Glutamatergic neuron (in vitro differentiated cells): ENCODE results near the gene KRTAP10-8. TPM values are rescaled to one million over a fixed set of nuclear protein-coding genes. Genes with fewer than 3 reads are reported as not detected.

Source experiments
- DNase-seq: peaks from one replicate; pipeline ENCODE4 v3.0.0; 2022
- H3K27ac Mint-ChIP-seq: one replicate; pipeline ENCODE4 v1.8.0; 2020; ENCODE audit warnings: mild to moderate bottlenecking, mixed read lengths, inconsistent platforms; ENCODE audit not compliant: unreplicated experiment
- H3K27me3 Mint-ChIP-seq: one replicate; pipeline ENCODE4 v1.8.0; 2020; ENCODE audit warnings: mild to moderate bottlenecking, moderate library complexity, mixed read lengths, inconsistent platforms; ENCODE audit not compliant: unreplicated experiment
- H3K36me3 Mint-ChIP-seq: one replicate; pipeline ENCODE4 v1.8.0; 2020; ENCODE audit warnings: mild to moderate bottlenecking, mixed read lengths, inconsistent platforms; ENCODE audit not compliant: unreplicated experiment
- H3K4me1 Mint-ChIP-seq: one replicate; pipeline ENCODE4 v1.8.0; 2020; ENCODE audit warnings: mild to moderate bottlenecking, low read depth, mixed read lengths, inconsistent platforms; ENCODE audit not compliant: unreplicated experiment
- H3K4me3 Mint-ChIP-seq: one replicate; pipeline ENCODE4 v1.8.0; 2020; ENCODE audit warnings: mild to moderate bottlenecking, mixed read lengths, inconsistent platforms; ENCODE audit not compliant: unreplicated experiment
- H3K9me3 Mint-ChIP-seq: one replicate; pipeline ENCODE4 v1.8.0; 2020; ENCODE audit warnings: mild to moderate bottlenecking, moderate library complexity, mixed read lengths, inconsistent platforms; ENCODE audit not compliant: unreplicated experiment
- total RNA-seq: library from RNA; stranded (reverse); fragmentation: NEBNext Ultra II Directional; extraction: Animal tissue kit (Norgen Biotek cat#: 25700); gene quantifications from one replicate; pipeline ENCODE4 v1.2.1, GENCODE V29; 2021; ENCODE audit not compliant: unreplicated experiment
- TF ChIP-seq, protein P1 (sequence below): fragments of 200-600 bp; sonication (generic); IDR thresholded peaks from one replicate; pipeline ENCODE4 v1.5.0; 2021; ENCODE audit not compliant: partially characterized antibody, unreplicated experiment

Gene KRTAP10-8
- total RNA-seq, 1 donor from 2014 or later = not detected

DNA sequence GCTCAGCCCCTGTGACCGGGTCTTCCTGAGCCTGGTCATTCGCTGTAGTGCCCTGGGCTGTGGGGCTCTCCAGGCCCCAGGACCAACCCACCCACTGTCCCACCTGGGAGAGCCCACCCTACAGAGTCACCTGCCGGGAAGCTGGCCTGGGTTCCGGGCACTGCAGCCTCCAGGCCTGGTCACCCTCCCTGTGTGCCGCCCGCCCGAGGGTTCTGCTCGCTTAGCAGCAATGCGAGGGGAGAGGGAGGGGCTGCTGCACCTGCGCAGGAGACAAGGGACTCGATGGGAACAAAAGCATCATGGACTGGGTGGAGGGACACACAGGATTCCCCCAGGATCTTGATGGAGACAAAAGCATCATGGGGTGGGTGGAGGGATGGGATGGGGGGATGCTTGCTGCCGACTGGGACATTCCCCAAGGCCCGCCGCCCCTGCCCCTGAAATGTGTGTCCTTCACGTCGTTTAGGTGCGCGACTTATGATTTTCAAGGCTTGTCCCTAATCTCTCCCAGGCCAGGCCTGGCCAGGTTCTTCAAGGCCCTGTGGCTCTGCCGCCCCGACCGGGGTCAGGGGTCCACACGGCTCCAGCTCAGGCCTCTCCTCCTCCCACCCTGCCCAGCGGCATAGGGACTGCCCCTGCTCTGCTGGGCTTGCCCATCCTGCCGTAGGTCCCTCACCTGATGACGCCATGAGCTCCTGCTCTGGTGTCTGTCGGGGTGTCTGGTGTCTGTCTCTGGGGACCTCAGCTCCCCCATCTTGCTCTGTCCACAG is 1.7 kb downstream of the KRTAP10-8 start:
- peaks cover 28% of the 10 kb centered on the region for H3K36me3 Mint-ChIP-seq
- TF ChIP-seq, protein P1, sequence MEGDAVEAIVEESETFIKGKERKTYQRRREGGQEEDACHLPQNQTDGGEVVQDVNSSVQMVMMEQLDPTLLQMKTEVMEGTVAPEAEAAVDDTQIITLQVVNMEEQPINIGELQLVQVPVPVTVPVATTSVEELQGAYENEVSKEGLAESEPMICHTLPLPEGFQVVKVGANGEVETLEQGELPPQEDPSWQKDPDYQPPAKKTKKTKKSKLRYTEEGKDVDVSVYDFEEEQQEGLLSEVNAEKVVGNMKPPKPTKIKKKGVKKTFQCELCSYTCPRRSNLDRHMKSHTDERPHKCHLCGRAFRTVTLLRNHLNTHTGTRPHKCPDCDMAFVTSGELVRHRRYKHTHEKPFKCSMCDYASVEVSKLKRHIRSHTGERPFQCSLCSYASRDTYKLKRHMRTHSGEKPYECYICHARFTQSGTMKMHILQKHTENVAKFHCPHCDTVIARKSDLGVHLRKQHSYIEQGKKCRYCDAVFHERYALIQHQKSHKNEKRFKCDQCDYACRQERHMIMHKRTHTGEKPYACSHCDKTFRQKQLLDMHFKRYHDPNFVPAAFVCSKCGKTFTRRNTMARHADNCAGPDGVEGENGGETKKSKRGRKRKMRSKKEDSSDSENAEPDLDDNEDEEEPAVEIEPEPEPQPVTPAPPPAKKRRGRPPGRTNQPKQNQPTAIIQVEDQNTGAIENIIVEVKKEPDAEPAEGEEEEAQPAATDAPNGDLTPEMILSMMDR = no peak

DNA sequence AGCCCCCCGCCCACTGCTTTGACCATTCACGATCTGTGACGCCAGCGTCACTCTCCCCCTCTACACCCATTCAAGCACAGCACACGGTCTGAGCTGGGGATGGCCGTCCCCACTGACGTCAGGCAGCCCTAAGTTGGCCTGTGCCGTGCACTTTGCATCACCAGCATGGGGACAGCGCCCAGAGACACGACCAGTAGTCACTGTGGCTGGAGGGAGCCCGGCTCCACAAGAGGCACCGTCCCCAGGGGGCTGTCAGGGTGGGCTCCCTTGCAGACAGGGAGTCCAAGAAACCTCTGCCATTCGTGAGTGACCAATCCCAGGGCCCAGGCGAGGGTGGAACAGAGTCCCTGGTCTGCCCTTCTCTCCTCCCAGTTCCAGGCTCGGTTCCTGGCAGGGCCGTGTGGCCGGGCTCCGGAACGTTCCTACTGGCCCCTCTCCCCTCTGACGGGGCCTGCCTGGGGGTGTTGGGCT is 2.3 kb downstream of the KRTAP10-8 start:
- no peak overlapping the region for H3K27ac Mint-ChIP-seq
- TF ChIP-seq, protein P1 = no peak
- H3K36me3 Mint-ChIP-seq = peaks cover 24% of the 10 kb centered on the region
- peaks cover 18% of the 10 kb centered on the region for H3K9me3 Mint-ChIP-seq
- DNase-seq = no peak
- no peak overlapping the region for H3K4me3 Mint-ChIP-seq
- peaks cover 10% of the 10 kb centered on the region for H3K4me1 Mint-ChIP-seq
- H3K27me3 Mint-ChIP-seq = peaks cover 9% of the 10 kb centered on the region

More for the DNA sequence above, 1.7 kb downstream of the KRTAP10-8 start:
- peaks cover 10% of the 10 kb centered on the region for H3K4me1 Mint-ChIP-seq
- no peak overlapping the region for H3K4me3 Mint-ChIP-seq
- peaks cover 18% of the 10 kb centered on the region for H3K9me3 Mint-ChIP-seq
- H3K27me3 Mint-ChIP-seq = peaks cover 9% of the 10 kb centered on the region
- no peak for DNase-seq
- no peak overlapping the region for H3K27ac Mint-ChIP-seq

DNA sequence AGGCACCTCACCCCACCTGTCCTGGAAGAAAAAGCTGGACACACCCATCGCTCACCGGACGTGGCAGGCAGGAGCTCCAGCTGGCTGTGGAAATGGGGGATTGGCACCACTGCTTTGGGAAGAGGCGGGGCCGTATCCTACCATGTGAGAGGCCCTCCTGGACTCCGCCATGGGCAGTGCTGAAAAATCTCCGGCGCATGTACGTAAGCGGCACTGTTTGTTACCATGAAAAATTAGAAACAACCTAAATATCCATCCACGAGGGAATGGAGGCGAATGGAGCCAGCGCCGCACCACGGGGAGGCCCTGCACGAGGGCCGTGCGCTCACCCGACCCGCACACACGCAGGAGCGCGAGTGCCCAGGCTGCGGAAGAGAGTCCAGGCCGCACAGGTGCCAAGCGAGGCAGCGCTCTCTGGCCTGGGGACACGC is 3.1 kb downstream of the KRTAP10-8 start:
- Mint-ChIP-seq H3K36me3 (peaks cover 24% of the 10 kb centered on the region), H3K9me3 (peaks cover 21% of the 10 kb centered on the region), H3K27me3 (peaks cover 9% of the 10 kb centered on the region), H3K4me1 (peaks cover 10% of the 10 kb centered on the region), H3K27ac (no peak overlapping the region), H3K4me3 (no peak overlapping the region)
- TF ChIP-seq, protein P1 = no peak
- no peak for DNase-seq

DNA sequence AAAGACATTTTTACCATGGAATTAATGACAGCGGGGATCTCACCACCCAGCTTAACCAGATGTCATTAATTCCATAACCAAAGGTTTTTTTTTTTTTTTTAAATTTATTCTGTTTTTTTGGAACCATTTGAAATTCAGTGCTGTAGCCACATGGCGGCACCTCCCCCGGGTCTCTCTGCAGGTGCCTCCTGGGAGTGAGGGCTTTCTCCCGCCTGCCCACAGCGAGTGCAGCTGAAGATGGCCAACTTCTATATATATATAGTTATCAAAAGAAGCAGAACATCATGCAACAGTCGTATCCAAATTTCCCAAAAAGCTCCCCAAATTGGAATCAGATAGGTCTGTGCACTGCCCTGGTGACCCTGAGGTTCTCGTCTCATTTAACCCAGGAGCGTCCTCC is 3.6 kb downstream of the KRTAP10-8 start:
- Mint-ChIP-seq H3K4me3 (no peak overlapping the region), H3K27me3 (peaks cover 9% of the 10 kb centered on the region), H3K4me1 (peaks cover 10% of the 10 kb centered on the region), H3K36me3 (peaks cover 26% of the 10 kb centered on the region), H3K27ac (no peak overlapping the region), H3K9me3 (peaks cover 21% of the 10 kb centered on the region)
- TF ChIP-seq, protein P1 = no peak
- no peak for DNase-seq
